Esophagus squamous epithelium (tissue), 5 donors: Measurements from ENCODE around the gene SOWAHC. TPM values are rescaled to one million over a fixed set of nuclear protein-coding genes. Genes with fewer than 3 reads are reported as not detected.
"Not testable (repeated sequence)": the region's sequence is repeated elsewhere in the genome, so short reads cannot be mapped to it uniquely, and the experiment has no call there.

ENCODE experiments used
- DNase-seq: peaks from one replicate; lab custom pipeline; 2025; lab: John Stamatoyannopoulos, UW
- H3K27ac ChIP-seq, 4 donors: fragments of 200-600 bp; sonication (generic); one replicate each; pipeline ENCODE4 v1.5.1; 2016 to 2019; ENCODE audit warnings: mild to moderate bottlenecking in 1 of 4
- H3K27me3 ChIP-seq, 4 donors: fragments of 200-600 bp; sonication (generic); 1 replicate in 3 of 4; 2 replicates in 1 of 4; pipeline versions ENCODE4 v1.5.1 to v1.6.0; 2017 to 2021; ENCODE audit warnings: antibody characterized with exemption in 1 of 4
- H3K36me3 ChIP-seq, 3 donors: fragments of 200-600 bp; sonication (generic); one replicate each; pipeline ENCODE4 v1.5.1; 2016 to 2019
- H3K4me1 ChIP-seq, 3 donors: fragments of 200-600 bp; sonication (generic); one replicate each; pipeline ENCODE4 v1.5.1; 2017 to 2019
- H3K4me3 ChIP-seq, 4 donors: fragments of 200-600 bp; sonication (generic); 1 replicate in 3 of 4; 2 replicates in 1 of 4; pipeline ENCODE4 v1.5.1; 2016 to 2019; ENCODE audit warnings: mild to moderate bottlenecking in 2 of 4, moderate library complexity in 1 of 4
- H3K9me3 ChIP-seq, 3 donors: fragments of 200-600 bp; sonication (generic); one replicate each; pipeline ENCODE4 v1.5.1; 2016 to 2019
- CTCF ChIP-seq, 6 experiments: fragments of 450-650 bp in 4 of 6; fragments of 200-600 bp in 2 of 6; sonication (generic) in 2 of 6; IDR thresholded peaks; one replicate each; pipeline ENCODE4 v1.5.1; 2016 to 2019; ENCODE audit warnings: antibody characterized with exemption in 6 of 6, mild to moderate bottlenecking in 4 of 6, moderate library complexity in 4 of 6
- POLR2A ChIP-seq, 4 donors: fragments of 450-650 bp; IDR thresholded peaks; one replicate each; pipeline ENCODE4 v1.6.1; 2017; ENCODE audit warnings: antibody characterized with exemption in 4 of 4, mild to moderate bottlenecking in 4 of 4, moderate library complexity in 3 of 4
- WGBS, 2 donors: methylation state at CpG; one replicate each; pipeline ENCODE4 v1.1.5; 2018; 5-methylcytosine and 5-hydroxymethylcytosine counted together
- intact Hi-C: fragments of 100-400 bp; cut with DNase I; formaldehyde crosslinking; loops from one replicate; pipeline ENCODE4 v1.15.0; 2022
- total RNA-seq, 4 donors: library from RNA; depleted of rRNA; stranded (reverse); fragments of >200 nt; gene quantifications; one replicate each; pipeline ENCODE4 v1.1.0, GENCODE V29; 2016
- donor health status: DM: yes; HTN: yes; CAD: no.

SOWAHC gene
- total RNA-seq, 4 donors from 2014 or later, result 47.9 to 87.9 (median 69.7) TPM

- 28 to 36% methylated on average over 5 of the region's 5 CpGs for WGBS, 2 donors
- H3K27ac ChIP-seq, result peak overlapping the region; percentile 97 to 100 (median 100)
- peaks cover 0 to 8% (median 0%) of the 10 kb centered on the region in 3 donors for H3K36me3 ChIP-seq
- H3K4me3 ChIP-seq, result peak overlapping the region; percentile 67 to 90 (median 82)
- no peaks in the 10 kb centered on the region for H3K9me3 ChIP-seq
- intact Hi-C loops, result loop anchor here (10.0 kb wide), 1 partner anchor 89 kb away; no protein-coding TSS in a partner anchor
- TF ChIP-seq POLR2A (IDR thresholded peaks at IDR 0.05) (no peak), CTCF (IDR thresholded peaks at IDR 0.05) (no peak)
- DNase-seq, result no peak
- H3K4me1 ChIP-seq, result peaks cover 4 to 70% (median 14%) of the 10 kb centered on the region in 3 donors
- peaks cover 0 to 23% (median 0%) of the 10 kb centered on the region in 4 donors for H3K27me3 ChIP-seq
Observed at GRCh38 chr2:109616184-109616583, 2.0 kb downstream of the SOWAHC start.

DNA sequence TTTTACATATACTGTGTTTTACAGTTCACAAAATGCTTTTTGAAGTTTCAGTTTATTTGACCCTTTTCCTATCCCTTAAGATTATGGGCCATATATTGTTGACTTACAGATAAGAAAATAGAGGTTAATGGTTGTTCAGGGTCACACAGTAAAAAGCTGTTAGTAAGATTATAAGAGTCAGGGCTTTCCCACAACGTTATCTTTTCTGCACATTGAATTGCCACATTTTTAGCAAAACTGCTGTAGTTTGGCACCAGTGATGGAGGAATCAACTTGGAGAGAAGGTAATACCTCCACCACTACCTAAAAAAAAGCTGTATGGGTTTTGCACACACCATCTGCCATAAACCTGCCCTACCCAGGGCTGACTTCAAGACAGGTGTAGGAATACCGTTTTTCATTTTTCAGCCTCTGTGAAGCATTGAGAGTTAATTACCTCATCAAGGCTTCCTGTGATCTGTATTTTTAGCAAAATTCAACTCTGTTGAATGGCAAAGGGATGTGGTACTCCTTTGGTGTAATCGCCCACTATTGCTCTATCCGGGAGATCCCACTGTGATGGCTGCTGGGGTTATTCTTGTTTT is 5.0 kb downstream of the SOWAHC start:
- TF ChIP-seq POLR2A (IDR thresholded peaks at IDR 0.05), result no peak
- TF ChIP-seq CTCF (IDR thresholded peaks at IDR 0.05), result no peak
- no peaks in the 10 kb centered on the region for H3K9me3 ChIP-seq
- intact Hi-C loops, result loop anchor here (10.0 kb wide), 1 partner anchor 86 kb away; no protein-coding TSS in a partner anchor

GRCh38 chr2:109623297-109623696 is 9.1 kb downstream of the SOWAHC start:
- no peak overlapping the region for H3K4me3 ChIP-seq
- 81 to 85% methylated on average over 5 of the region's 5 CpGs for WGBS, 2 donors
- no peaks in the 10 kb centered on the region for H3K9me3 ChIP-seq
- H3K4me1 ChIP-seq, result peaks cover 0 to 15% (median 0%) of the 10 kb centered on the region in 3 donors
- DNase-seq, result no peak
- H3K36me3 ChIP-seq, result peaks cover 0 to 8% (median 0%) of the 10 kb centered on the region in 3 donors
- TF ChIP-seq POLR2A (IDR thresholded peaks at IDR 0.05) (no peak), CTCF (IDR thresholded peaks at IDR 0.05) (no peak)
- H3K27ac ChIP-seq, result no peak overlapping the region
- no peaks in the 10 kb centered on the region for H3K27me3 ChIP-seq
- intact Hi-C loops, result no loop called here

More for the DNA sequence above, 5.0 kb downstream of the SOWAHC start:
- Histone ChIP-seq H3K4me3 (no peak overlapping the region), H3K27ac (no peak overlapping the region), H3K36me3 (peaks cover 0 to 8% (median 0%) of the 10 kb centered on the region in 3 donors), H3K27me3 (peaks cover 0 to 16% (median 0%) of the 10 kb centered on the region in 4 donors), H3K4me1 (peaks cover 2 to 53% (median 4%) of the 10 kb centered on the region in 3 donors)
- DNase-seq, result no peak
- WGBS, 2 donors, result 75 to 78% methylated on average over 4 of the region's 4 CpGs

GRCh38 chr2:109623923-109624322 is 9.8 kb downstream of the SOWAHC start:
- DNase-seq, result no peak
- no peaks in the 10 kb centered on the region for H3K9me3 ChIP-seq
- H3K27me3 ChIP-seq, result no peaks in the 10 kb centered on the region
- TF ChIP-seq POLR2A (IDR thresholded peaks at IDR 0.05), result no peak
- TF ChIP-seq CTCF (IDR thresholded peaks at IDR 0.05), result no peak
- H3K27ac ChIP-seq, result no peak overlapping the region
- H3K4me3 ChIP-seq, result no peak overlapping the region
- H3K4me1 ChIP-seq, result peaks cover 0 to 13% (median 0%) of the 10 kb centered on the region in 3 donors
- H3K36me3 ChIP-seq, result peaks cover 0 to 8% (median 0%) of the 10 kb centered on the region in 3 donors
- 73 to 96% methylated on average over 4 of the region's 4 CpGs for WGBS, 2 donors
- intact Hi-C loops, result no loop called here

DNA sequence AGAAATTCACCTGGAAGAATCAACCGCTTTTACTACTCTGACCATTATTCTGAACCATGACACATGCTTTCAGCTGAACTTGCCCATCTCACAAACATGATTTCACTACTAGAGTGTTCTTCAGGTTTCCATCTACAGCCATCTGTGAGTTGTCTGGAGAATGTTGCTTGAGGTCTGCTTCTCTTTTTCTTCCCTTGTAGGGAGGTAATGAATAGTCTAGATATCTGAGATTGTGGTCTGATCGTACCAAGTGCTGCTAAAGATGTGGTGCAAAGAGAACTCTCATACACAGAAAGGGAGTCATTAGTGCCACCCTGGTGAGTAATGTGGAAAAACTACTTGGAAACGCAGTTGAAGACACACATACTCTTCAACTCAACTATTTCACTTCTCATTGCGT is 10.2 kb downstream of the SOWAHC start:
- no peak for TF ChIP-seq POLR2A (IDR thresholded peaks at IDR 0.05)
- peaks cover 0 to 10% (median 0%) of the 10 kb centered on the region in 3 donors for H3K4me1 ChIP-seq
- no peak overlapping the region for H3K27ac ChIP-seq
- H3K9me3 ChIP-seq, result no peaks in the 10 kb centered on the region
- H3K36me3 ChIP-seq, result peaks cover 0 to 5% (median 0%) of the 10 kb centered on the region in 3 donors
- no peak for DNase-seq
- intact Hi-C loops, result no loop called here
- H3K27me3 ChIP-seq, result no peaks in the 10 kb centered on the region
- H3K4me3 ChIP-seq, result no peak overlapping the region
- 71 to 91% methylated on average over 4 of the region's 4 CpGs for WGBS, 2 donors

DNA sequence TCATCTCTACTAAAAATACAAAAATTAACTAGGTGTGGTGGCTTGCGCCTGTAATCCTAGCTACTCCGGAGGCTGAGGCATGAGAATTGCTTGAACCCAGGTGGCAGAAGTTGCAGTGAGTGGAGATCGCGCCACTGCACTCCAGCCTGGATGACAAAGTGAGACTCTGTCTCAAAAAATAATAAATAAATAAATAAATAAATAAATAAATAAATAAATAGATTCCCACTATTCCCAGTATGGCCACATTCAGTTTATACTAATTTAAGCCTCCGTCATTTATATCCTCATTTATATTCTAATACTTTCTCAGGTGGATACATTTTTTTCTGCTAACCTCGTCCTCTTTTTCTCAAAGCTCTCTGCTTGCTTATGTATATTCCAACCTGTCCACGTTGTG is 14.2 kb downstream of the SOWAHC start:
- WGBS, 2 donors, result 68 to 78% methylated on average over 7 of the region's 7 CpGs
- H3K4me3 ChIP-seq, DNase-seq, H3K27me3 ChIP-seq, H3K36me3 ChIP-seq, H3K9me3 ChIP-seq, H3K27ac ChIP-seq, intact Hi-C loops: not testable (repeated sequence)
- H3K4me1 ChIP-seq, result peaks cover 0 to 18% (median 0%) of the 10 kb centered on the region in 3 donors
